Lung (tissue), 12 donors: Measurements from ENCODE around the gene C10orf105. TPM values are rescaled to one million over a fixed set of nuclear protein-coding genes. Genes with fewer than 3 reads are reported as not detected.

Source experiments
- ATAC-seq: fragments of 200-7000 bp; cut with Tn5 transposase; one replicate; pipeline ENCODE4 v1.9.1; 2020; ENCODE audit warnings: moderate number of reproducible peaks; ENCODE audit not compliant: insufficient read depth, low FRiP score
- DNase-seq, 3 donors: peaks; one replicate each; pipeline ENCODE4 v3.0.0-alpha.2; 2013 to 2017
- H3K27ac ChIP-seq, 2 donors: one replicate each; pipeline ENCODE4 v1.5.1; 2013; ENCODE audit warnings: mild to moderate bottlenecking in 2 of 2, moderate library complexity in 2 of 2, control low read depth in 1 of 2, inconsistent platforms in 1 of 2, low read depth in 1 of 2, low read length in 1 of 2
- H3K27me3 ChIP-seq, 3 donors: one replicate each; pipeline ENCODE4 v1.5.1; 2013; ENCODE audit warnings: low read length in 2 of 3; ENCODE audit not compliant: control insufficient read depth in 3 of 3, insufficient read depth in 3 of 3
- H3K36me3 ChIP-seq, 4 donors: one replicate each; pipeline ENCODE4 v1.5.1; 2013; ENCODE audit warnings: low read length in 4 of 4, mild to moderate bottlenecking in 1 of 4, moderate library complexity in 1 of 4; ENCODE audit not compliant: control insufficient read depth in 4 of 4, insufficient read depth in 4 of 4
- H3K4me1 ChIP-seq, 5 donors: one replicate each; pipeline ENCODE4 v1.5.1; 2013; ENCODE audit warnings: low read length in 5 of 5, mild to moderate bottlenecking in 2 of 5, moderate library complexity in 1 of 5; ENCODE audit not compliant: control insufficient read depth in 5 of 5, insufficient read depth in 5 of 5
- H3K4me3 ChIP-seq: one replicate; pipeline ENCODE4 v1.5.1; 2013; ENCODE audit warnings: mild to moderate bottlenecking, control low read depth, moderate library complexity
- H3K9ac ChIP-seq, 2 donors: one replicate each; pipeline ENCODE4 v1.5.1; 2013; ENCODE audit warnings: low read length in 2 of 2, control low read depth in 1 of 2; ENCODE audit not compliant: insufficient read depth in 1 of 2
- H3K9me3 ChIP-seq, 4 donors: one replicate each; pipeline ENCODE4 v1.5.1; 2013; ENCODE audit warnings: low read length in 3 of 4, mild to moderate bottlenecking in 1 of 4, moderate library complexity in 1 of 4; ENCODE audit not compliant: control insufficient read depth in 4 of 4, insufficient read depth in 3 of 4
- CTCF ChIP-seq: IDR thresholded peaks from 2 replicates; pipeline ENCODE4 v1.5.1; 2012; ENCODE audit warnings: mild to moderate bottlenecking; ENCODE audit errors: control extremely low read depth, extremely low read depth
- WGBS, 2 donors: extraction: QIAGEN DNeasy Blood & Tissue Kit; methylation state at CpG; one replicate each; pipeline ENCODE4 v1.1.7; 2013; 5-methylcytosine and 5-hydroxymethylcytosine counted together
- polyA plus RNA-seq, 2 donors: library from polyadenylated mRNA; stranded (reverse); fragments of 200-250 nt; gene quantifications; one replicate each; pipeline ENCODE4 v1.2.1, GENCODE V29; 2013
- total RNA-seq, 2 donors: library from RNA; depleted of rRNA in 1 of 2; stranded (reverse); fragments of >200 nt in 1 of 2; gene quantifications; one replicate each; pipeline ENCODE4 v1.2.1, GENCODE V29; 2014 to 2021
- donor health status: control.
- donor health status: control.
- donor health status: Bipolar disorder and iron deficiency.
- donor health status: healthy.
- donor health status: DM: yes; HTN: yes; CAD: no.

C10orf105 gene
- total and polyA plus RNA-seq, 4 donors, result 0.14 to 0.58 (median 0.27) TPM

- H3K4me1 ChIP-seq, result peaks cover 3 to 45% (median 24%) of the 10 kb centered on the region in 5 donors
- no peaks in the 10 kb centered on the region for H3K9me3 ChIP-seq
- DNase-seq (no peak), ATAC-seq (no peak)
- H3K4me3 ChIP-seq, result no peak overlapping the region
- H3K27ac ChIP-seq, result no peak overlapping the region
- H3K9ac ChIP-seq, result no peak overlapping the region
- no peaks in the 10 kb centered on the region for H3K27me3 ChIP-seq
- WGBS, 2 donors, result 97 to 98% methylated on average over 6 of the region's 6 CpGs
- H3K36me3 ChIP-seq, result no peaks in the 10 kb centered on the region
- no peak for TF ChIP-seq CTCF
Observed at GRCh38 chr10:71724539-71724938, 5.0 kb upstream of the C10orf105 start.

- no peak for DNase-seq
- no peak for ATAC-seq
- Histone ChIP-seq H3K27ac (no peak overlapping the region), H3K4me1 (peaks cover 3 to 46% (median 22%) of the 10 kb centered on the region in 5 donors), H3K4me3 (no peak overlapping the region), H3K36me3 (no peaks in the 10 kb centered on the region), H3K9me3 (no peaks in the 10 kb centered on the region), H3K27me3 (no peaks in the 10 kb centered on the region), H3K9ac (no peak overlapping the region)
- 95% methylated on average over 11 of the region's 11 CpGs for WGBS, 2 donors
- no peak for TF ChIP-seq CTCF
Observed at GRCh38 chr10:71723311-71723710, 3.7 kb upstream of the C10orf105 start.

- Histone ChIP-seq H3K9me3 (no peaks in the 10 kb centered on the region), H3K4me3 (no peak overlapping the region), H3K9ac (no peak overlapping the region), H3K27me3 (no peaks in the 10 kb centered on the region), H3K27ac (no peak overlapping the region), H3K36me3 (no peaks in the 10 kb centered on the region), H3K4me1 (peaks cover 0 to 46% (median 20%) of the 10 kb centered on the region in 5 donors)
- no peak for ATAC-seq
- WGBS, 2 donors, result 92 to 95% methylated on average over 1 of the region's 1 CpG
- no peak for DNase-seq
- TF ChIP-seq CTCF, result no peak
Observed at GRCh38 chr10:71722849-71723248, 3.3 kb upstream of the C10orf105 start.

GRCh38 chr10:71721313-71721712, 1.7 kb upstream of the C10orf105 start:
- DNase-seq (no peak), ATAC-seq (no peak)
- 93 to 97% methylated on average over 6 of the region's 6 CpGs for WGBS, 2 donors
- no peak overlapping the region for H3K9ac ChIP-seq
- no peak overlapping the region for H3K4me3 ChIP-seq
- no peaks in the 10 kb centered on the region for H3K9me3 ChIP-seq
- H3K27me3 ChIP-seq, result no peaks in the 10 kb centered on the region
- peaks cover 0 to 42% (median 13%) of the 10 kb centered on the region in 5 donors for H3K4me1 ChIP-seq
- TF ChIP-seq CTCF, result no peak
- H3K36me3 ChIP-seq, result no peaks in the 10 kb centered on the region
- H3K27ac ChIP-seq, result no peak overlapping the region
